ENCODE data around the gene C22orf15.
"Not testable (repeated sequence)": the region's sequence is repeated elsewhere in the genome, so short reads cannot be mapped to it uniquely, and the experiment has no call there.

Gene C22orf15

DNA sequence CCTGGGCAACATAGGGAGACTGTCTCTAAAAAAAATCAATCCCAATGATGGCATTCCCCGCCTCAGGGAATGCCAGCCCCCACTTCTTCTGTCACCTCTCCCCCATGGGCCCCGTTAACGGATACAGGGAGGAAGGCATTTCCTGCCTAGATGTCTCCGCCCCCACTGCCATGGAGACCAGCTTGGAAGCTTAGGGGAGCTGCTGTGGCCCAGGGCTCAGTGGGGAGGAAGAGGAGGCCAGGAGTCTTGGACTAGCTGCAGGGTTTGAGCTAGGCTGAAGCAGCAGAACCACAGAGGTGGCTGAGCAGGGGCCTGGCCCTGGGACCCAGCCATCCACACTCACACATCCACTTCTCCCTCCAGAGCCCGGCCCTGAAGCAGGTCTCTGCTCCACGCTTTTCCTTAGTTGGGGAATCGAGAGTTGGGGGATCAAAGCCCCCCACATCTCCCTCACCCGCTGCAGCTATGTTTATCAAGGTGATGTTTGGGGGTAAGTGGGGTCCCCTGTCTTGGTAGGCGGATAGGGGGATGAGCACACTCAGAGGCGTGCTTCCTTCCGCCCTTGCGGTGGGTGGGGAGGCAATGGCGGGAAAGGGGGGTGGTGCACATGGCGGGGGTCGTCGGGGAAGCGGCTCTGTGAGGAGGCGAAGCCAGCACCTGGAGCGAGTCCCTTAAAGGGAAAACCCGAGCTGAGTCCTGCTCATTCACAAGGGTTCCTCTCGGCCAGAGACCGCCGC lies at the start of gene C22orf15:
C22orf15 (plus strand) TSS at position 149 of the 737 bp plus-strand sequence; CDS start at position 466, 317 bp downstream.
- Histone ChIP-seq H3K9ac (ENCODE audit: low read depth, low read length) (no peak within 1 kb of the TSS), H3K36me3 (ENCODE audit: control insufficient read depth, insufficient read depth, low read length) (peaks cover 13% of the 10 kb centered on the region), H3K4me1 (ENCODE audit: control insufficient read depth, insufficient read depth, low read length) (peaks cover 13% of the 10 kb centered on the region), H3K4me3 (ENCODE audit: low read depth, low read length) (peak within 1 kb of the TSS; percentile 52), H3K27me3 (ENCODE audit: control insufficient read depth, insufficient read depth, low read length) (no peaks in the 10 kb centered on the region), H3K9me3 (ENCODE audit: control insufficient read depth, insufficient read depth, low read length) (no peaks in the 10 kb centered on the region)

DNA sequence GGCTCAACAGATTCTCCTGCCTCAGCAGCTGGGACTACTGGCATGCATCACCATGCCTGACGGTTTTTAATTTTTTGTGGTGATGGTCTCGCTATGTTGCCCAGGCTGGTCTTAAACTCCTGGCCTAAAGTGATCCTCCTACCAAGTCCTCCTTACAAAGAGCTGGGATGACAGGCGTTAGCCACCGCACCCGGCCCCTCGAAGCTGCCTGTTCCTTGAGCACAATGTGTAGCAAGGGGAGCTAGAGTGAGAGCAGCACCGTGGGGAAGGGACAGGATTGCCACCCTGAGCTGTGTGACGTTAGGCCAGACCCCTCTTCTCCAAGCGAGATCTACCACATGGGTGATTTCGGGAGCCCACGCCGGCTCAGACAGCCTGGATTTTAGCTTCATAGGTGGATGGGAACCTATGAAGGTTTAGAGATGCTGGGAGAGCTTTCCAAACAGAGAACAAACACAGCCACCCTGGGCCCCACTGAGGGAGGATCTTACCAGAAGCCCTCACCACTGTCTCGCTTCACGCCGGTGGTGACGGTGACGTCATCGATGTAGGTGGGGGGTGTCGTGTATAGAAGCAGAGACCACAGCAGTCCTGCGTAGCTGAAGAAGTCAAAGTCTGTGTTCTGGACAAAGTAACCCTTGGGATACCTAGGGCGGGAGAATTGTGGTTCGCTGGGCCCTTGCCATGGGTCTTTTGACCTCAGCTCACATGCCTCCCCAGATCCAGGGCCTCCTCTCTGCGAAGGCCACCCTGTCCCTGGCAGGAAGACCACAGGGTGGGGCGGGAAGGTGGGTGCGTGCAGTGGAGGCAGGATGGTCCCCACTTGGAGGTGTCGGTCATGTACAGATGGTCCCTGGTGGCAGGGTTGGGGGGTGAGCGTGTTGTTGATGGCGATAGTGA lies 48.8 kb upstream of the C22orf15 start:
- Histone ChIP-seq H3K27me3 (ENCODE audit: control insufficient read depth, insufficient read depth, low read length) (no peaks in the 10 kb centered on the region), H3K4me1 (ENCODE audit: control insufficient read depth, insufficient read depth, low read length) (no peaks in the 10 kb centered on the region), H3K4me3 (ENCODE audit: low read depth, low read length) (no peak overlapping the region), H3K9me3 (ENCODE audit: control insufficient read depth, insufficient read depth, low read length) (no peaks in the 10 kb centered on the region), H3K36me3 (ENCODE audit: control insufficient read depth, insufficient read depth, low read length) (peaks cover 32% of the 10 kb centered on the region), H3K9ac (ENCODE audit: low read depth, low read length) (no peak overlapping the region)

DNA sequence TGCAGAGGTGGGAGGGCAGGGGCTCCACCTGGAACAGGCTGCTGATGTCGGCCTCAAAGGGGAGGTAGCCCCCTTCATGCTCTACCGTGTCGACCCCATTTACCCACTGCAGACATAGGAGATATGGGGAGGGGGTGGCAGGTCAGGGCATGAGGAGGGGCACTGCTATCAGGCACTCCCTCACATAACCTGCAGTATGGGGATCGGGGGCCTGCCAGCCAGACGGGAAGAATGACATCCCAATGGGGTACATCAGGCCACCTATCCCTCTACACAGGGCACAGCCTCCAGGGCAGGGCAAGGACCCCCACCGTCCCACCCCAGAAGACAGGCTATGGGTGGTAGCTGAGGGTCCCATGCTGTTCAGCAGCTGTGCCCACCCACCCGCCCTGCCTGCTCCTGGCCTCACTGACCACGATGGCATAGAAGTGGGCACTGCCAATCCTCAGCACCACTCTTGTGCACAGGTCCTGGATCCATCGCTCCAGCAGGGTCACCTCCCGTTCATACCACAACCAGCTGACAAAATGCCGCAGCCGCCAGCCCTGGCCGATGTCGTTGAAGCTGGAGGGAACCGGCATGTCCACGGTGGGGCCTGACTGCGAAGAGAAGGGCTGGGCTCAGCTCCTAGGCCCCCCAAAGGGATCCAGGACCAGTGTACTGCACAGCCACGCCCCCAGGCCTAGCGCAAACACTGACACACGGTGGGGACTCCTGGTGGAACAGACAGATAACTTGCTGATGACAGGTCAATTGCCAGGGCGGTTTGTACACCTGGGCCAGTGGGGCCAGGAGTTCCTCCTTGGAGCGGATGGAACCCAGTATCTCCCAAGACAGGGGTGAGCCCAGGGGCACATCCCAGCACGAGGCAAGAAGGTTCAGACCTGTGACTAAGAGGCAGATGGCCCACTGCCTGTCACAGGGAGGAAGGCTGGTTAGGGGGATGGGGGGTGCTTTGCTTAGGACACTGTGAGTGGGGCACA lies 47.9 kb upstream of the C22orf15 start:
- Histone ChIP-seq H3K9me3 (ENCODE audit: control insufficient read depth, insufficient read depth, low read length) (no peaks in the 10 kb centered on the region), H3K36me3 (ENCODE audit: control insufficient read depth, insufficient read depth, low read length) (peaks cover 28% of the 10 kb centered on the region), H3K27me3 (ENCODE audit: control insufficient read depth, insufficient read depth, low read length) (no peaks in the 10 kb centered on the region), H3K9ac (ENCODE audit: low read depth, low read length) (no peak overlapping the region), H3K4me3 (ENCODE audit: low read depth, low read length) (no peak overlapping the region), H3K4me1 (ENCODE audit: control insufficient read depth, insufficient read depth, low read length) (no peaks in the 10 kb centered on the region)

- Histone ChIP-seq H3K36me3 (ENCODE audit: control insufficient read depth, insufficient read depth, low read length) (peaks cover 25% of the 10 kb centered on the region), H3K4me1 (ENCODE audit: control insufficient read depth, insufficient read depth, low read length) (no peaks in the 10 kb centered on the region), H3K9me3 (ENCODE audit: control insufficient read depth, insufficient read depth, low read length) (no peaks in the 10 kb centered on the region), H3K4me3 (ENCODE audit: low read depth, low read length) (peak overlapping the region; percentile 92), H3K9ac (ENCODE audit: low read depth, low read length) (no peak overlapping the region), H3K27me3 (ENCODE audit: control insufficient read depth, insufficient read depth, low read length) (no peaks in the 10 kb centered on the region)
Measured at GRCh38 chr22:23715806-23716375, 46.9 kb upstream of the C22orf15 start.

- H3K27me3 ChIP-seq (ENCODE audit: control insufficient read depth, insufficient read depth, low read length), result no peaks in the 10 kb centered on the region
- peaks cover 19% of the 10 kb centered on the region for H3K36me3 ChIP-seq (ENCODE audit: control insufficient read depth, insufficient read depth, low read length)
- peak overlapping the region; percentile 89 for H3K9ac ChIP-seq (ENCODE audit: low read depth, low read length)
- no peaks in the 10 kb centered on the region for H3K9me3 ChIP-seq (ENCODE audit: control insufficient read depth, insufficient read depth, low read length)
- H3K4me1 ChIP-seq (ENCODE audit: control insufficient read depth, insufficient read depth, low read length), result no peaks in the 10 kb centered on the region
- H3K4me3 ChIP-seq (ENCODE audit: low read depth, low read length), result peak overlapping the region; percentile 92
Measured at GRCh38 chr22:23716811-23717801, 45.7 kb upstream of the C22orf15 start.

DNA sequence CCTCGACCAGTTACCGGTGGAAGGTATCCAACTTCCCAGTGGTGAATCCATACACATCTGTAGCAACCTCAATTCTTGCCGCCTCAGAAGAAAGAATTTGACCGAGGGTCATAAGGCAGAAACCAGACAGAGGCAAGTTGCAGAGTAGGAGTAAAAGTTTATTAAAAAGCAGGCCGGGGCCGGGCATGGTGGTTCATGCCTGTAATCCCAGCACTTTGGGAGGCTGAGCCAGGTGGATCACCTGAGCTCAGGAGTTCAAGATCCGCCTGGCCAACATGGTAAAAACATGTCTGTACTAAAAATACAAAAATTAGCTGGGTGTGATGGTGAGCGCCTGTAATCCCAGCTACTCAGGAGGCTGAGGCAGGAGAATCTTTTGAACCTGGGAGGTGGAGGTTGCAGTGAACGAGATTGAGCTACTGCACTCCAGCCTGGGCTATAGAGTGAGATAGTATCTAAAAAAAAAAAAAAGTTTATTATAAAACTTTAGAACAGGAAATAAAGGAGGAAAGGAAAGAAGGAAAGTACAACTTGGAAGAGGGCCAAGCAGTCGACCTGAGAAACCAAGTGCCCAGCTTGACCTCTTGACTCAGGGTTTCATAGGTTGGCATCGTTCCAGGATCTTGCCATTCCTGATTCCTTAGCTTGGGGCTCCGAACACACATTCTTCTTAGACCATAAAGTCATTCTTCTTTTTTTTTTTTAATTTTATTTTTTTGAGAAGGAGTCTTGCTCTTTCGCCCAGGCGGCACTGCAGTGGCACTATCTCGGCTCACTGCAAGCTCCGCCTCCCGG lies 44.2 kb upstream of the C22orf15 start:
- Histone ChIP-seq H3K27me3 (ENCODE audit: control insufficient read depth, insufficient read depth, low read length) (no peaks in the 10 kb centered on the region), H3K9ac (ENCODE audit: low read depth, low read length) (no peak overlapping the region), H3K36me3 (ENCODE audit: control insufficient read depth, insufficient read depth, low read length) (peaks cover 12% of the 10 kb centered on the region), H3K4me3 (ENCODE audit: low read depth, low read length) (no peak overlapping the region), H3K4me1 (ENCODE audit: control insufficient read depth, insufficient read depth, low read length) (no peaks in the 10 kb centered on the region), H3K9me3 (ENCODE audit: control insufficient read depth, insufficient read depth, low read length) (no peaks in the 10 kb centered on the region)

DNA sequence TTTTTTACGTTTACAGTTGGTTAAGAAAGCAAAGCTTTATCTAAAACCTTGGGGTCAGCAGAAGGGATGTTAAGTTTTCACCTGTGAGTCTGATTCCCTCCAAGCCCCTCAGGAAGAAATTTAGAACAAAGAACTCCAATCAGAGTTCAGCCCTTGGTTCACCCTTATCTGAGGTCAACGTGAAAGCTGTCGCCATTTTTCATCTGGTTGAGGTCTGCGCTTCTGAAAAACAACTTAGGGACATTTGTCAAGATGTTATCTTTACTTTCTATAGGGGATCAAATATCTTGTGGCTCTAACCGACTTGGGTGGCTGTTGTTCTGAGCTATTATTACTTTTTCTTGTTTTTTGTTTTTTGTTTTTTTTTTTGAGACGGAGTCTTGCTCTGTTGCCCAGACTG lies 41.9 kb upstream of the C22orf15 start:
- Histone ChIP-seq H3K27me3 (ENCODE audit: control insufficient read depth, insufficient read depth, low read length) (no peaks in the 10 kb centered on the region), H3K36me3 (ENCODE audit: control insufficient read depth, insufficient read depth, low read length) (no peaks in the 10 kb centered on the region), H3K9me3 (ENCODE audit: control insufficient read depth, insufficient read depth, low read length) (no peaks in the 10 kb centered on the region), H3K4me3 (ENCODE audit: low read depth, low read length) (no peak overlapping the region), H3K9ac (ENCODE audit: low read depth, low read length) (no peak overlapping the region), H3K4me1 (ENCODE audit: control insufficient read depth, insufficient read depth, low read length) (no peaks in the 10 kb centered on the region)

DNA sequence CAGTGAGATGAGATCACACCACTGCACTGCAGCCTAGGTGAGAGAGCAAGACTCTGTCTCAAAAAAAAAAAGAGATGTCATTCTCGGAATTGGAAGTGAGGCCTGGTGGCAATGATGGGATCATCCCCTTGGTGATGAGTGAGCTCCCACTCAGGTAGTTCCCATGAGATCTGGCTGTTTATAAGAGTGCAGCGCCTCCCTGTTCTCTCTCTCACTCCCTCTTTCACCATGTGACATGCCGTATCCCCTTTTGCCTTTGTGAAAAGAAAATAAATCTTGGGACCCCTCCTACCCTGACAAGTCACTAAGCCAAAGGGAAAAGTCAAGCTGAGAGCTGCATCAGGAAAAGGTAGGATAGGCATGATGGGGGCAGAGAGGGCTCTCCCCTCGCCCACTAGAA lies 40.6 kb upstream of the C22orf15 start:
- no peaks in the 10 kb centered on the region for H3K9me3 ChIP-seq (ENCODE audit: control insufficient read depth, insufficient read depth, low read length)
- H3K36me3 ChIP-seq (ENCODE audit: control insufficient read depth, insufficient read depth, low read length), result no peaks in the 10 kb centered on the region
- H3K4me1 ChIP-seq (ENCODE audit: control insufficient read depth, insufficient read depth, low read length), result no peaks in the 10 kb centered on the region
- H3K4me3 ChIP-seq (ENCODE audit: low read depth, low read length), result no peak overlapping the region
- no peak overlapping the region for H3K9ac ChIP-seq (ENCODE audit: low read depth, low read length)
- no peaks in the 10 kb centered on the region for H3K27me3 ChIP-seq (ENCODE audit: control insufficient read depth, insufficient read depth, low read length)

- H3K9me3 ChIP-seq (ENCODE audit: control insufficient read depth, insufficient read depth, low read length), result no peaks in the 10 kb centered on the region
- H3K4me3 ChIP-seq (ENCODE audit: low read depth, low read length), result no peak overlapping the region
- no peaks in the 10 kb centered on the region for H3K36me3 ChIP-seq (ENCODE audit: control insufficient read depth, insufficient read depth, low read length)
- no peaks in the 10 kb centered on the region for H3K27me3 ChIP-seq (ENCODE audit: control insufficient read depth, insufficient read depth, low read length)
- H3K9ac ChIP-seq (ENCODE audit: low read depth, low read length), result no peak overlapping the region
- H3K4me1 ChIP-seq (ENCODE audit: control insufficient read depth, insufficient read depth, low read length), result no peaks in the 10 kb centered on the region
Measured at GRCh38 chr22:23722724-23723123, 40.1 kb upstream of the C22orf15 start.

GRCh38 chr22:23728108-23728507 lies 34.7 kb upstream of the C22orf15 start:
- H3K9me3 ChIP-seq (ENCODE audit: control insufficient read depth, insufficient read depth, low read length); H3K4me3 ChIP-seq (ENCODE audit: low read depth, low read length); H3K27me3 ChIP-seq (ENCODE audit: control insufficient read depth, insufficient read depth, low read length); H3K9ac ChIP-seq (ENCODE audit: low read depth, low read length); H3K4me1 ChIP-seq (ENCODE audit: control insufficient read depth, insufficient read depth, low read length); H3K36me3 ChIP-seq (ENCODE audit: control insufficient read depth, insufficient read depth, low read length): not testable (repeated sequence)

Data from iPS-15b (cell line).